ENCODE measurements around the gene CMTM6.
"Not testable (repeated sequence)": the region's sequence is repeated elsewhere in the genome, so short reads cannot be mapped to it uniquely, and the experiment has no call there.

CMTM6 gene

GRCh38 chr3:32447865-32448400 is 54.7 kb downstream of the CMTM6 start:
- no peak for DNase-seq (ENCODE audit: low read depth in 2 of 2)

- no peak for DNase-seq (ENCODE audit: low read depth in 2 of 2)
Observed at GRCh38 chr3:32443478-32443877, 59.2 kb downstream of the CMTM6 start.

GRCh38 chr3:32442766-32443165 is 59.9 kb downstream of the CMTM6 start:
- no peak for DNase-seq (ENCODE audit: low read depth in 2 of 2)

GRCh38 chr3:32440611-32441350 is 61.9 kb downstream of the CMTM6 start:
- DNase-seq (ENCODE audit: low read depth in 2 of 2) = no peak

GRCh38 chr3:32439421-32439820 is 63.2 kb downstream of the CMTM6 start:
- not testable (repeated sequence) for DNase-seq (ENCODE audit: low read depth in 2 of 2)

- no peak for DNase-seq (ENCODE audit: low read depth in 2 of 2)
Observed at GRCh38 chr3:32438596-32439344, 63.9 kb downstream of the CMTM6 start.

- DNase-seq (ENCODE audit: low read depth in 2 of 2) = no peak
Observed at GRCh38 chr3:32437896-32438295, 64.8 kb downstream of the CMTM6 start.

GRCh38 chr3:32436816-32437189 is 65.8 kb downstream of the CMTM6 start:
- DNase-seq (ENCODE audit: low read depth in 2 of 2) = no peak

- no peak for DNase-seq (ENCODE audit: low read depth in 2 of 2)
Observed at GRCh38 chr3:32435911-32436815, 66.5 kb downstream of the CMTM6 start.

GRCh38 chr3:32434206-32434605 is 68.4 kb downstream of the CMTM6 start:
- DNase-seq (ENCODE audit: low read depth in 2 of 2) = no peak

- no peak for DNase-seq (ENCODE audit: low read depth in 2 of 2)
Observed at GRCh38 chr3:32432711-32433530, 69.7 kb downstream of the CMTM6 start.

GRCh38 chr3:32432045-32432710 is 70.5 kb downstream of the CMTM6 start:
- DNase-seq (ENCODE audit: low read depth in 2 of 2) = no peak

GRCh38 chr3:32431481-32431880 is 71.2 kb downstream of the CMTM6 start:
- no peak for DNase-seq (ENCODE audit: low read depth in 2 of 2)
